Measurements from ENCODE around the gene PPP2R3C. TPM values are rescaled to one million over a fixed set of nuclear protein-coding genes. Genes with fewer than 3 reads are reported as not detected.
"Not testable (repeated sequence)": the region's sequence is repeated elsewhere in the genome, so short reads cannot be mapped to it uniquely, and the experiment has no call there.

PPP2R3C gene
- polyA plus RNA-seq, 1 donor from 2014 or later, result 91.4 TPM

DNA sequence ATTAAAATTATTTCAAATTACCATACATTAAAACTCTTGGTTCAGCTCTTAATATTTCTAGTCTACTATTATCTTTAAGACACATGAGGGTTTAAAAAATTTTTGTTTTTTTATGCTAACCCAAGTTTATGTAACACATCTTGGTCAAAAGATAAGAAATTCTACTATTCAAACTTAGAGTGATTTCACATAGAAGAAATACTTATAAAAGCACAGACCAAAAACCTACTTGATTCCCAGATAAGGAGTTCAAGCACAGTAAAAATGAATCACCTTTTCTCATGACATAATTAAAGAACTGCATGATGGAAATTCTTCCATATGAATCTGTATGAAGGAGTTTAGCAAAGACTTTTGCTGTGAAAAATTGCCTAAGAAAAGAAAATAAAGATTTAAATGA is 13.9 kb downstream of the PPP2R3C start:
- peaks cover 23% of the 10 kb centered on the region for H3K36me3 ChIP-seq (ENCODE audit: insufficient read depth, low read length)
- H3K27me3 ChIP-seq (ENCODE audit: insufficient read depth, low read depth, low read length), result no peaks in the 10 kb centered on the region
- no peak overlapping the region for H3K4me3 ChIP-seq (ENCODE audit: low read length)
- H3K27ac ChIP-seq (ENCODE audit: low read length), result no peak overlapping the region
- no peak overlapping the region for H3K4me2 ChIP-seq (ENCODE audit: low read length)
- H3K9me3 ChIP-seq (ENCODE audit: low read length), result no peaks in the 10 kb centered on the region
- no peak overlapping the region for H2AFZ ChIP-seq (ENCODE audit: low read depth, low read length)
- TF ChIP-seq POLR2AphosphoS5 (IDR thresholded peaks at IDR 0.05) (no peak), TAF1 (IDR thresholded peaks at IDR 0.05; ENCODE audit: low read depth) (no peak), EP300 (conservative IDR thresholded peaks at IDR 0.05; ENCODE audit: poor library complexity, severe bottlenecking) (no peak), MXI1 (conservative IDR thresholded peaks at IDR 0.05; ENCODE audit: poor library complexity, severe bottlenecking) (no peak), EZH2 (IDR thresholded peaks at IDR 0.05; ENCODE audit: borderline replicate concordance, insufficient read depth, low read length, poor library complexity, severe bottlenecking) (no peak), RAD21 (conservative IDR thresholded peaks at IDR 0.05) (no peak), SMC3 (conservative IDR thresholded peaks at IDR 0.05; ENCODE audit: poor library complexity) (no peak)
- TF ChIP-seq, protein P1, sequence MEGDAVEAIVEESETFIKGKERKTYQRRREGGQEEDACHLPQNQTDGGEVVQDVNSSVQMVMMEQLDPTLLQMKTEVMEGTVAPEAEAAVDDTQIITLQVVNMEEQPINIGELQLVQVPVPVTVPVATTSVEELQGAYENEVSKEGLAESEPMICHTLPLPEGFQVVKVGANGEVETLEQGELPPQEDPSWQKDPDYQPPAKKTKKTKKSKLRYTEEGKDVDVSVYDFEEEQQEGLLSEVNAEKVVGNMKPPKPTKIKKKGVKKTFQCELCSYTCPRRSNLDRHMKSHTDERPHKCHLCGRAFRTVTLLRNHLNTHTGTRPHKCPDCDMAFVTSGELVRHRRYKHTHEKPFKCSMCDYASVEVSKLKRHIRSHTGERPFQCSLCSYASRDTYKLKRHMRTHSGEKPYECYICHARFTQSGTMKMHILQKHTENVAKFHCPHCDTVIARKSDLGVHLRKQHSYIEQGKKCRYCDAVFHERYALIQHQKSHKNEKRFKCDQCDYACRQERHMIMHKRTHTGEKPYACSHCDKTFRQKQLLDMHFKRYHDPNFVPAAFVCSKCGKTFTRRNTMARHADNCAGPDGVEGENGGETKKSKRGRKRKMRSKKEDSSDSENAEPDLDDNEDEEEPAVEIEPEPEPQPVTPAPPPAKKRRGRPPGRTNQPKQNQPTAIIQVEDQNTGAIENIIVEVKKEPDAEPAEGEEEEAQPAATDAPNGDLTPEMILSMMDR (IDR thresholded peaks at IDR 0.05; ENCODE audit: poor library complexity, severe bottlenecking), result no peak
- TF ChIP-seq, protein P2, sequence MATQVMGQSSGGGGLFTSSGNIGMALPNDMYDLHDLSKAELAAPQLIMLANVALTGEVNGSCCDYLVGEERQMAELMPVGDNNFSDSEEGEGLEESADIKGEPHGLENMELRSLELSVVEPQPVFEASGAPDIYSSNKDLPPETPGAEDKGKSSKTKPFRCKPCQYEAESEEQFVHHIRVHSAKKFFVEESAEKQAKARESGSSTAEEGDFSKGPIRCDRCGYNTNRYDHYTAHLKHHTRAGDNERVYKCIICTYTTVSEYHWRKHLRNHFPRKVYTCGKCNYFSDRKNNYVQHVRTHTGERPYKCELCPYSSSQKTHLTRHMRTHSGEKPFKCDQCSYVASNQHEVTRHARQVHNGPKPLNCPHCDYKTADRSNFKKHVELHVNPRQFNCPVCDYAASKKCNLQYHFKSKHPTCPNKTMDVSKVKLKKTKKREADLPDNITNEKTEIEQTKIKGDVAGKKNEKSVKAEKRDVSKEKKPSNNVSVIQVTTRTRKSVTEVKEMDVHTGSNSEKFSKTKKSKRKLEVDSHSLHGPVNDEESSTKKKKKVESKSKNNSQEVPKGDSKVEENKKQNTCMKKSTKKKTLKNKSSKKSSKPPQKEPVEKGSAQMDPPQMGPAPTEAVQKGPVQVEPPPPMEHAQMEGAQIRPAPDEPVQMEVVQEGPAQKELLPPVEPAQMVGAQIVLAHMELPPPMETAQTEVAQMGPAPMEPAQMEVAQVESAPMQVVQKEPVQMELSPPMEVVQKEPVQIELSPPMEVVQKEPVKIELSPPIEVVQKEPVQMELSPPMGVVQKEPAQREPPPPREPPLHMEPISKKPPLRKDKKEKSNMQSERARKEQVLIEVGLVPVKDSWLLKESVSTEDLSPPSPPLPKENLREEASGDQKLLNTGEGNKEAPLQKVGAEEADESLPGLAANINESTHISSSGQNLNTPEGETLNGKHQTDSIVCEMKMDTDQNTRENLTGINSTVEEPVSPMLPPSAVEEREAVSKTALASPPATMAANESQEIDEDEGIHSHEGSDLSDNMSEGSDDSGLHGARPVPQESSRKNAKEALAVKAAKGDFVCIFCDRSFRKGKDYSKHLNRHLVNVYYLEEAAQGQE (IDR thresholded peaks at IDR 0.05; ENCODE audit: borderline replicate concordance), result no peak
- H4K20me1 ChIP-seq (ENCODE audit: insufficient read depth), result no peaks in the 10 kb centered on the region
- H3K79me2 ChIP-seq (replicated peaks; ENCODE audit: insufficient read depth, low read length), result no peaks in the 10 kb centered on the region
- H3K9ac ChIP-seq (ENCODE audit: low read length), result no peak overlapping the region
- no peaks in the 10 kb centered on the region for H3K9me2 ChIP-seq (ENCODE audit: insufficient read depth, low read length)
- H3F3A ChIP-seq (ENCODE audit: insufficient read depth, low read length, poor library complexity, severe bottlenecking), result no peaks in the 10 kb centered on the region

DNA sequence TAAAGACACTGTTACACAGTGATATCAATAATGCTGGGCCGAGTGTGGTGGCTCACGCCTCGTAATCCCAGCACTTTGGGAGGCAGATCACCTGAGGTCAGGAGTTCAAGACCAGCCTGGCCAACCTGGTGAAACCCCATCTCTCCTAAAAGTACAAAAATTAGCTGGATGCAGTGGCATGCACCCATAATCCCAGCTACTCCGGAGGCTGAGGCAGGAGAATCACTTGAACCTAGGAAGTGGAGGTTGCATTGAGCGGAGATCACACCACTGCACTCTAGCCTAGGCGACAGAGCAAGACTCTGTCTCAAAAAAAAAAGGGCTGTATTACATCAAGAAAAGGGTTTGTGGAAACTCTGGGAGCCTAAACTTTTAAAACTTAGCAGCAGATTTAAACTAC is 27.1 kb downstream of the PPP2R3C start:
- H3K9ac ChIP-seq (ENCODE audit: low read length); H3K27me3 ChIP-seq (ENCODE audit: insufficient read depth, low read depth, low read length); H3K9me2 ChIP-seq (ENCODE audit: insufficient read depth, low read length); H4K20me1 ChIP-seq (ENCODE audit: insufficient read depth); H3K27ac ChIP-seq (ENCODE audit: low read length); H3F3A ChIP-seq (ENCODE audit: insufficient read depth, low read length, poor library complexity, severe bottlenecking); H3K4me2 ChIP-seq (ENCODE audit: low read length); H3K79me2 ChIP-seq (replicated peaks; ENCODE audit: insufficient read depth, low read length); H3K9me3 ChIP-seq (ENCODE audit: low read length); H3K4me3 ChIP-seq (ENCODE audit: low read length); H2AFZ ChIP-seq (ENCODE audit: low read depth, low read length): not testable (repeated sequence)
- H3K36me3 ChIP-seq (ENCODE audit: insufficient read depth, low read length), result peaks cover 14% of the 10 kb centered on the region

DNA sequence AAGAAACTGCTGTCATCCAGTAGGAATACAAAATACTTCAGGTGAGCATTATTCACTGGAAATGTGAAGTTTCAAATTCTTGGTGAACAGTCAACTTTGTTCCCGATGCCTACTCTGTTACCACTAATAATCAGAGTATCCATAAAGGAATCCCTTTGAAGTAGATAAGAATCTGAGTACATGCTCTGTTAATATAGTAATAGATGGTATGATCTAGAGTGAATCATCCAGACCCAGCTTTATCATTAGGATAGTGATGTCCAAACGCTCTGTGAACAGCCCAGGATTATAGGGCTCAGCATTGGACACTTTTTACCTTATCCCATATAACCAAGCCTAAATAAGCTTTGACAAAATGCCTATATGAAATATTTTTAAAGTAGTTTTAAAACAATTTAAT is 33.3 kb downstream of the PPP2R3C start:
- Histone ChIP-seq H4K20me1 (ENCODE audit: insufficient read depth) (no peaks in the 10 kb centered on the region), H2AFZ (ENCODE audit: low read depth, low read length) (no peak overlapping the region), H3K27me3 (ENCODE audit: insufficient read depth, low read depth, low read length) (no peaks in the 10 kb centered on the region), H3K27ac (ENCODE audit: low read length) (no peak overlapping the region), H3K9ac (ENCODE audit: low read length) (no peak overlapping the region), H3K4me2 (ENCODE audit: low read length) (no peak overlapping the region), H3F3A (ENCODE audit: insufficient read depth, low read length, poor library complexity, severe bottlenecking) (no peaks in the 10 kb centered on the region), H3K79me2 (replicated peaks; ENCODE audit: insufficient read depth, low read length) (no peaks in the 10 kb centered on the region), H3K36me3 (ENCODE audit: insufficient read depth, low read length) (peaks cover 9% of the 10 kb centered on the region), H3K9me2 (ENCODE audit: insufficient read depth, low read length) (no peaks in the 10 kb centered on the region), H3K4me3 (ENCODE audit: low read length) (no peak overlapping the region), H3K9me3 (ENCODE audit: low read length) (no peaks in the 10 kb centered on the region)
- no peak for TF ChIP-seq MXI1 (conservative IDR thresholded peaks at IDR 0.05; ENCODE audit: poor library complexity, severe bottlenecking)
- no peak for TF ChIP-seq TAF1 (IDR thresholded peaks at IDR 0.05; ENCODE audit: low read depth)
- TF ChIP-seq POLR2AphosphoS5 (IDR thresholded peaks at IDR 0.05), result no peak
- TF ChIP-seq, protein P2 (IDR thresholded peaks at IDR 0.05; ENCODE audit: borderline replicate concordance), result no peak
- TF ChIP-seq SMC3 (conservative IDR thresholded peaks at IDR 0.05; ENCODE audit: poor library complexity), result no peak
- TF ChIP-seq RAD21 (conservative IDR thresholded peaks at IDR 0.05), result no peak
- no peak for TF ChIP-seq EP300 (conservative IDR thresholded peaks at IDR 0.05; ENCODE audit: poor library complexity, severe bottlenecking)
- TF ChIP-seq, protein P1 (IDR thresholded peaks at IDR 0.05; ENCODE audit: poor library complexity, severe bottlenecking), result no peak
